ENCODE results near the gene PCNX4.

The PCNX4 gene

GRCh38 chr14:60212503-60213371 lies 121.0 kb downstream of the PCNX4 start:
- DNase-seq, result no peak

- no peak for DNase-seq
Measured at GRCh38 chr14:60214003-60214402, 122.3 kb downstream of the PCNX4 start.

GRCh38 chr14:60214415-60215126 lies 122.8 kb downstream of the PCNX4 start:
- DNase-seq, result no peak

GRCh38 chr14:60215127-60215444 lies 123.4 kb downstream of the PCNX4 start:
- no peak for DNase-seq

GRCh38 chr14:60215520-60216420 lies 124.0 kb downstream of the PCNX4 start:
- no peak for DNase-seq

- DNase-seq, result no peak
Measured at GRCh38 chr14:60217713-60218112, 126.0 kb downstream of the PCNX4 start.
